HL-60/S4 treated with retinoic acid at 250 ng/mL for 4 days and 3 days (cell line): Measurements from ENCODE around the gene CMBL.

Experiments
- in situ Hi-C: fragments of 300-500 bp; cut with MboI; formaldehyde crosslinking; loops from 2 replicates; pipeline ENCODE4 v1.7.0; 2022; ENCODE audit warnings: low sequenced_read_pairs

Gene CMBL

GRCh38 chr5:10333154-10334006 is 25.7 kb upstream of the CMBL start:
- in situ Hi-C loops, result no loop called here

DNA sequence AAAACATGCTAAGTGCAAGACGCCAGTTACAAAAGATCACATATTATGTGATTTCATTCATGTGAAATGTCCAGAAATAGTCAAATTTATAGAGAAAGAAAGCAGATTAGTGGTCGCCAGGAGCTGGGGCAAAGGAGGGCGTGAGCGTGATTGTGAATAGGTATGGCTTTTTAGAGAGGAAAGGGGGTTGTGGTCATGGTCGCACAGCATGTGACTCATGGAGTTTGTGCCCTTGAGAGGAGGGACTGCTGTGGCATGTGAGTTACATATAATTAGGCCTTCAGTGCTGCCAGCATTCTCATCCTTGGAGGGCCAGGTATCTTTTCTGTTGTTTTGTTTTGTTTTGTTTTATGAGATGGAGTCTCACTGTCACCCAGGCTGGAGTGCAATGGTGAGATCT is 24.6 kb upstream of the CMBL start:
- in situ Hi-C loops, result no loop called here

DNA sequence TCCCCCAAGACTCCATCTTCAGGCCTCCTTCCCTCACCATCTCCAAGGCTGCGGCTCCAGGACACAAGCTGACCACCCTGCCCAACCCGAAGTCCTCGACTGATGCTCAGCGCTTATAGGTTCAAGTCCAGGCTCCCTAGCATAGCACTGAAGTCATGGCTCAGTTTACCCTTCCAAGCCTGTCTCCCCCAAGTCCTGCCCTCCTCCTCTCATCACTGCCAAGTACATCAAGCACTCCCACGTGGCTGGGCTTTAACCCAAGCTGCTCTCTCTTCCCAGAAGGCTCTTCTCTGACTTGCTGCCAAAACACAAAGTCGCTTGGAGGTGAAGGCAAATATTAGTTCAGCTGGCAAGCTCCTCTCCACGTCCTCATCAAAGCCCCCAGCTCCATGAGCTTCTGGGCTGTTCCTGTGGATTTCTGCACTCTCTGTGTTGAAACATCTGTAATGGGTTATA is 23.7 kb upstream of the CMBL start:
- in situ Hi-C loops, result no loop called here

DNA sequence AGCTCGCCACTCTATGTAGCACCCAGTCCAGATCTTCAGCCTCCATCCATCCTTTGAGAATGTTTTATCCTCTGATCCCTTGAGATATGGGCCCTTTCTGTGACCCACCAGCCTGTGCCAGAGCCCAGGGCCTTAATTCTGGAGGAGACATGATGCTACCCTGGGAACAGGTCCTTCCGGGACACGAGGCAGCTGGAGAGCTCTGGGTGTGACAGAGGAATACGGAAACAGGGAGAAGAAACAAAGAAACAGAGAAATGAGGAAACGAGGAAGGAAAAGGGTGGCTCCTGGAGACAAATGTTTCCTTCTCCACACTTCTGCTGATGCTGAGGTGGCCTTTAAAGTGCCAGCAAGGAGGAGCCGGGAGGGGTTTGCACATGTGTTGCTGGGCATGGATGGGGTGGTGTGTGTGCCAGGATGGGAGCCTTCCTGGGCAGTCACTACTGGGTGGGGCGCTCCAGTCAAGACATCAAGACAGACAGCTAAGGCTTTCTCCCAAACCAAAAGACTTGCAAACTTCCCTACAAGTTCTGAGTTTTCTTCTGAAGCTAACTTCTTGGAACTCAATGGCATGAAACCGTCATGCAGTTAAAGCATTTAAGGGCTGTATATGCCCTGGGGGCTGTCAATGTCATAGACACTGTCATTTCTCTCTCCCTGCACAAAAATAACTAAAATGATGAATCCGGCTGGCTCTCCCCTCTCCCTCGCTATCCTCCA is 23.0 kb upstream of the CMBL start:
- in situ Hi-C loops, result no loop called here

- in situ Hi-C loops, result no loop called here
These were observed 22.2 kb upstream of the CMBL start for GRCh38 chr5:10329820-10330481.

DNA sequence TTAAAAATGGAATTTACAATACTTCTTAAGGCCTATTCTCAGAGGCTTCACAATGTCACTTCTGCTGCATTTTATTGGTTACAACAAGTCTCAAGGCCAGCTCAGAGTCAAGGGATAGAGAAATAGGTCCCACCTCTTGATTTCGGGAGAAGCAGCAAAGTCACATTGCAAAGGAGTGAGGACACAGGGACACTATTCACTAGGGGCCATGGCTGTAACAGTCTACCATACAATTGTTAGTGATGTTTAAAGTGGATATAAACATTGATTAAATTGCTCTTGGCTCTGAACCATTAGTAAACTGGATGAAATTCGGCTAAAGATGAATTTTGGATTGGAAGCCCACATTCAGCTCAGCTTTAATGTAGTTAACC is 21.7 kb upstream of the CMBL start:
- in situ Hi-C loops, result no loop called here

DNA sequence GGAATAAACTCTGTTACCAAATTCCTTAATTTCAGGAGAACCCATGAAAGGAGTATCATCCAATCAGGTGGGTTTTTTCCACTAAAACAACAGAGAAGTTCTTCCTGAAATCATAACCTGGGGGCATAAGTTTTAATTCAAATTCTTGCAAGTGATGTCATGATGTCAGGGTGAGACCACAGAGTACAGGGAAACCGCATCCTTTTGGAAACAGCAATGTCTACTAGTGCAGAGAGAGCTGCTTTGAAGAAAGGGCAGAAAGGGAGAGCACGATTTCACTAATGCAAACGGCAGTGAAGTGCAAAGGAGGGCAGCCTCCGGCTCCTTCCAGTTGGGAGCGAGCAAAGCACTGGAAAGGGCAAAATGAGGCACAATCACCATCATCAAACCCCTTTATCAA is 20.6 kb upstream of the CMBL start:
- in situ Hi-C loops, result no loop called here

DNA sequence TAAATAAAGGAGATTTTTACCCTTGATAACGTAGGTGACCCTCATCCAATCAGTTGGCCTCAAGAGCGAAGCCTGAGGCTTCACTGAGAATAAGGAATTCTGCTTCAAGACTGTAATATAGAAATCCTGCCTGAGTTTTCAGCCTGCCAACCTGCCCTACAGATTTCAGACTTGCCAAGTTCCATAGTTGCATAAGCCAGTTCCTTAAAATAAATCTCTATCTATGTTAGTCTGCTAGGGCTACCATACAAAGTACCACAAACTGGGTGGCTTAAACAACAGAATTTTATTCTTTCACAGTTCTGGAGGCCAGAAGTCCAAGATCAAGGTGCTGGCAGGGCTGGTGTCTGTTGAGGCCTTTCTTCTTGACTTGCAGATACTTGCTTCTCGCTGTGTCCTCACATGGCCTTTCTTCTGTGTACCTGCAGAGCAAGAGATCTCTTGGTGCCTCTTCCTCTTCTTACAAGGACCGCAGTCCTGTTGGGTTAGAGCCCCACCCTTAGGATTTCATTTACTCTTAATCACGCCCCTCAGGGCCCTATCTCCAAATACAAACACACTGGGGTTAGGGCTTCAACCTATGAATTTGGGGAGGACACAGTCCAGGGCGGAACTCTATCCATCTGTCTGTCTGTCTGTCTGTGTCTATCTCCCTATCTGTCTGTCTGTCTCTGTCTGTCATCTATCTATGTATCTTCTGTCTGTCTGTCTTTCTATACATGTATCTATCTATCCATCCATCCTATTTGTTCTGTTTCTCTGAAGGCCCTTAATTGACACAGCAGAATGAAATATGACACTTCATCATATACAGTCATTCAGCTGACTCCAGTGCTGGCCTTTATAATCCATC is 17.0 kb upstream of the CMBL start:
- in situ Hi-C loops, result no loop called here

- in situ Hi-C loops, result no loop called here
These were observed 16.1 kb upstream of the CMBL start for GRCh38 chr5:10323588-10324488.

- in situ Hi-C loops, result no loop called here
These were observed 14.2 kb upstream of the CMBL start for GRCh38 chr5:10321882-10322281.

GRCh38 chr5:10320793-10321192 is 13.1 kb upstream of the CMBL start:
- in situ Hi-C loops, result no loop called here

DNA sequence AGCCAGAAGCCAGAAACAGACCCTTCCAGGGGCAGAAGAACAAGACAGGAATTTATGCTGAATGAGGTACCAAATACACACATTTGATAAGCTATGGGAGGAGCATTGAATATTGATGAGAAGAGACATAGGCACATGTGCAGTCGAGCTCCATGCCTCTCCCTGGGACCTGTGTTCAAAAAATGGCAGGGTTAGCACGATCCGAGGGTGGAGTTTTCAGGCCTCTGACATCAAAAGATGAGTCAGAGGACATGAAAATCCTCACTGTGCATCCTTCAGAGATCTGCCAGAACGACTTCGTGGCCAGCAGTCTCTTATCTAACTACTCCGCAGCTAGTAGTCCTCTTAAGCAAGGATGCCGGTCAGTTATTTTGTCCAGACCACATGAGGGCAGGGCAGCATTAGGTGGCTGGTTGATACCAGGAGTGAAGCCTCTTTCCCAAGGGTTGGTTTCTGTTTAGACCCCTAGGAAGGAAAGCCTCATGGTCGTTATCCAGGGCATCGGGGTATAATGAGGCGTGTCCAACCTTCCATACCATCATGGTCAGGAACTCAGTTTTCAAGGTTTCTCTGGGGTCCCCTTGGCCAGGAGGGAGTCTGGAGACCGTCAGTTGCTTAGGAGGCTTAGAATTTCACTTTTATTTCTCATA is 11.6 kb upstream of the CMBL start:
- in situ Hi-C loops, result no loop called here

DNA sequence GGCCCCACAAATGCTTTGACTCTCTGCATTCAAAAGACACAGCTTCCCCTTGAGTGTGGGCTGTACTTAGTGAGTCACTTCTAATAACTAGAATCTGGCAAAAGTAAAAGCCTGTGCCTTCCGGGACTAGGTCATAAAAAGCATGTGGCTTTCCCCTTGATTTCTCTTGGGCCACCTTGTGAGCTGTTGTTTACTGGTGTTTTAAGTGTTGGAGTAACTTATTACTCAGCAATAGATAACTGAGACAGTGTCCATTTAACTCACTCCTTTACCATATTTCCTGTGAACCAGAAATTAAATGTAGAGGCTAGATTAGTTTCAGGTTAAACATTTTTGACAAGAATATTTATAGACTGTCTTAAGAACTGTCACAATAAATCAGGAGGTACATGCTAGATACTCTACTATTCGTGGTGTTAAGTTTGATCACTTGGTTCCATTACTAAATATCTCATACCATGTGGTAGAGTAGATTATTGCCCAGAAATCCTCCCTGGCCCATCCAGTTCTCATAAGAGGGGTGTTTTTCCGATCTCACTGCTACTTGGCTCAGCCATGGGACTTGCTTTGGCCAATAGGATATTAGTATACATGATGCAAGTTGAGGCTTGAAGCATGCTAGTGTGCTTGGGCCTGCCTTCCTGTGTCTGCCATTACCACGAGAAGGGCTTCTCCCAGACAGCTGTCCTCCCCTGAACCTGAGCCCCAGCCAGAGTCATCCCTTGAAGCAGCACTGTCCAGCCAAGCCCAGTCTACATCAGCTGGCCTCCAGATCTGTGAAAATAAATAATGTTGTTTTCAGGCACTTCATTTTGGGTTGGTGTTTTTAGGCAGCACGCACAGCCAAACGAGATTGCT is 10.4 kb upstream of the CMBL start:
- in situ Hi-C loops, result no loop called here

DNA sequence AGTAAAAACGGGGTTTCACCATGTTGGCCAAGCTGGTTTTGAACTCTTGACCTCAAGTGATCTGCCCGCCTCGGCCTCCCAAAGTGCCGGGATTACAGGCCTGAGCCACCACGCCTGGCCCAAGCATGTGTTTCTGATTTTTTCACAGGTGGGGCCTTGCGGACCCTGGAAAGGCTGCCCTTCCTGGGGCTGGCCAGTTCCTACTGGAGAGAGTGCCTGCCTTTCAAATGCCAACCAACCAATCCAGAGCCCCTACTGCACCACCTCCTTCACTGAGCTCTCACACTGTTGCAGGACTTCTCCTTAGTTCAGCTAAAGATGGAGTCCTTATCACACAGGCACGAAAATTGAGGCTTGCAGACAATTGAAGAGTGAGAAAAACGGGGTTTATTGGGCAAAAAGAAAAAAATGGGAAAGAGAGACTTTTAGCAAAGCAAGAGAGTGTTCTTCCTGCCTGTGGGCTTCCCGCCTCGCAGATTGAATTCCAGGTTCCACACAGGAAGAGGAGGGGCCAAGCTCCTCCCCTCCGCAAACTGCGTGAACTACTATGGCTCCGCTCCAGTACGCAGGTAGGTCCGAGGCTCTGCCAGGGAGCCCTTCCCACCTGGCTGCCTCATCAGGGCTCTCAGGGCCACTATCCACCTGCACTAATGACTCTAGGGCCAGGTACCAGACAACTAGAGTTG is 8.3 kb upstream of the CMBL start:
- in situ Hi-C loops, result no loop called here

GRCh38 chr5:10315201-10315600 is 7.5 kb upstream of the CMBL start:
- in situ Hi-C loops, result no loop called here

DNA sequence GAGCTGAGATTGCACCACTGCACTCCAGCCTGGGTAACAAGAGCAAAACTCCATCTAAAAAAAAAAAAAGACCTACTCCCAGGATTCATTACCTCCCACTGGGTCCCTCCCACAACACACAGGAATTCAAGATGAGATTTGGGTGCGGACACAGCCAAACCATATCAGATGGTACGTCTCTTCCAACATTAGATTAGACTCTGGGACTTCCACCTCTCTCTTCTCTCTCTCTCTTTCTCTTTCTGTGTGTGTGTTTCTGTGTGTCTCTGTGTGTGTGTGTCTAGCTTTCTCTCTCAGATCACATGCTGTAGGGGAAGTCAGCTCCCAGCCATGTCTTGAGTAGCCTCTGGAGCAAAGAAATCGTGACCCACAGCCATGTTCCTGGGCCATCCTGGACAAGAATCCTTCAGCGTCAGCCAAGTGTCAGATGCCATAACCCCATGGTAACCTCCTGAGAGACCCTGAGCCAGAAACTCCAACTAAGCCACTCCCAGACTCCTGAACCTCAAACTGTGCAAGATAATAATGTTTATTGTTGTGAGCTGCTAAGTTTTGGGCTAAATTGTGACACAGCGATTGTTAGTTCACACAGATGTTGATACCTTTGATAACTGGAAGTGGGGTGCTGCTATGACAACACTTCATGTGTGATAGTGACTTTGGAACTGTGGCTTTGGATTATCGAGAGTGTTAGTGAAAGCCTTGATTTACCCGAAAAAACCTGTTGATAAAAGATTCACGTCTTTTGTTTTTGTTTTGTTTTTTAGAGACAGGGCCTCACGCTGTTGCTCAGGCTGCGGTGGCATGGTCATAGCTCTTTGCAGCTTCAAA is 4.1 kb upstream of the CMBL start:
- in situ Hi-C loops, result no loop called here
